Measurements from ENCODE around the gene KDM2B.

KDM2B gene

DNA sequence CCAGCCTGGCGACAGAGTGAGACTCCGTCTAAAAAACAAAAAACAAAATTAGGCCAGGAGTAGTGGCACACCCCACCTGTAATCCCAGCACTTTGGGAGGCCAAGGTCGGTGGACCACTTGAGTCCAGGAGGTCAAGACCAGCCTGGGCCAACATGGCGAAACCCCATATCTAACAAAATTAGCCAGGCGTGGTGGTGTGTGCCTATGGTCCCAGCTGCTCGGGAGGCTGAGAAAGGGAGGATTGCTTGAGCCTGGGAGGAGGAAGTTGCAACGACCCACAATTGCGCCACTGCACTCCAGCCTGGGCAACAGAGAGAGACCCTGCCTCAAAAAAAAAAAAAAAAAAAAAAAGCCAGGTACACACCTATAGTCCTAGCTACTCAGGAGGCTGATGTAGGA lies 37.0 kb downstream of the KDM2B start:
- H3K4me2 ChIP-seq (ENCODE audit: low read length) = no peak overlapping the region
- H4K20me1 ChIP-seq (ENCODE audit: control insufficient read depth, insufficient read depth, low read depth, low read length) = no peaks in the 10 kb centered on the region
- no peaks in the 10 kb centered on the region for H3K9me2 ChIP-seq (replicated peaks; ENCODE audit: control insufficient read depth, low read length)
- no peaks in the 10 kb centered on the region for H3K27me3 ChIP-seq (ENCODE audit: control insufficient read depth, low read length)
- no peak overlapping the region for H3K27ac ChIP-seq (ENCODE audit: low read depth, low read length)
- no peaks in the 10 kb centered on the region for H3K9me3 ChIP-seq (ENCODE audit: control insufficient read depth, insufficient read depth, low read length)
- no peak overlapping the region for H3K4me3 ChIP-seq (ENCODE audit: low read length)
- H3K4me1 ChIP-seq (ENCODE audit: control insufficient read depth, low read length) = peaks cover 8% of the 10 kb centered on the region
- TF ChIP-seq EZH2phosphoT487 (IDR thresholded peaks at IDR 0.05; ENCODE audit: borderline replicate concordance, low read length) = no peak
- TF ChIP-seq, protein P1, sequence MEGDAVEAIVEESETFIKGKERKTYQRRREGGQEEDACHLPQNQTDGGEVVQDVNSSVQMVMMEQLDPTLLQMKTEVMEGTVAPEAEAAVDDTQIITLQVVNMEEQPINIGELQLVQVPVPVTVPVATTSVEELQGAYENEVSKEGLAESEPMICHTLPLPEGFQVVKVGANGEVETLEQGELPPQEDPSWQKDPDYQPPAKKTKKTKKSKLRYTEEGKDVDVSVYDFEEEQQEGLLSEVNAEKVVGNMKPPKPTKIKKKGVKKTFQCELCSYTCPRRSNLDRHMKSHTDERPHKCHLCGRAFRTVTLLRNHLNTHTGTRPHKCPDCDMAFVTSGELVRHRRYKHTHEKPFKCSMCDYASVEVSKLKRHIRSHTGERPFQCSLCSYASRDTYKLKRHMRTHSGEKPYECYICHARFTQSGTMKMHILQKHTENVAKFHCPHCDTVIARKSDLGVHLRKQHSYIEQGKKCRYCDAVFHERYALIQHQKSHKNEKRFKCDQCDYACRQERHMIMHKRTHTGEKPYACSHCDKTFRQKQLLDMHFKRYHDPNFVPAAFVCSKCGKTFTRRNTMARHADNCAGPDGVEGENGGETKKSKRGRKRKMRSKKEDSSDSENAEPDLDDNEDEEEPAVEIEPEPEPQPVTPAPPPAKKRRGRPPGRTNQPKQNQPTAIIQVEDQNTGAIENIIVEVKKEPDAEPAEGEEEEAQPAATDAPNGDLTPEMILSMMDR (IDR thresholded peaks at IDR 0.05; ENCODE audit: low read depth, low read length, poor library complexity, severe bottlenecking) = no peak
- no peaks in the 10 kb centered on the region for H3K36me3 ChIP-seq (ENCODE audit: control insufficient read depth, low read length)
- peaks cover 11% of the 10 kb centered on the region; the same call in 1 of the 2 replicates for H3F3A ChIP-seq (ENCODE audit: control insufficient read depth, insufficient read depth)
- no peaks in the 10 kb centered on the region; the same call in 1 of the 2 replicates for H3K79me2 ChIP-seq (ENCODE audit: control insufficient read depth, low read length)

DNA sequence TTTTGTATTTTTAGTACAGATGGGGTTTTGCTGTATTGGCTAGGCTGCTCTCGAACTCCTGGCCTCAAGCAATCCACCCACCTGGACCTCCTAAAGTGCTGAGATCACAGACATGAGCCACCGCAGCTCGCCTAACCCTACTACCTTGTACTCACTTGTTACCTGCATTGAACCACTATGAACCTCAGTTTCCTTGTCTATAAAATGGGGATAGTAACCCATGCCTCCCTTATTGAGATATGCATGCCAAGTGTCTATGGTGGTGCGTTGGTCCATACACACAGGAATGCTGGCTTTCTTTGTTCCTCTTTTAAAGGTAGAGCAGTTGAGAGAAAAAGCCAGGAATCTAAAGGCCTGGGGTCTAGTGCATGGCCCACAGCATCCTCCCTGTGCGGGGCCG lies 40.9 kb downstream of the KDM2B start:
- H3K27me3 ChIP-seq (ENCODE audit: control insufficient read depth, low read length) = no peaks in the 10 kb centered on the region
- H3K9me3 ChIP-seq (ENCODE audit: control insufficient read depth, insufficient read depth, low read length) = no peaks in the 10 kb centered on the region
- H3K36me3 ChIP-seq (ENCODE audit: control insufficient read depth, low read length) = no peaks in the 10 kb centered on the region; the same call in 1 of the 2 replicates
- H3K4me3 ChIP-seq (ENCODE audit: low read length) = no peak overlapping the region
- H3F3A ChIP-seq (ENCODE audit: control insufficient read depth, insufficient read depth) = peaks cover 25% of the 10 kb centered on the region
- peaks cover 35% of the 10 kb centered on the region for H3K4me1 ChIP-seq (ENCODE audit: control insufficient read depth, low read length)
- no peaks in the 10 kb centered on the region for H3K9me2 ChIP-seq (replicated peaks; ENCODE audit: control insufficient read depth, low read length)
- peaks cover 17% of the 10 kb centered on the region for H3K79me2 ChIP-seq (ENCODE audit: control insufficient read depth, low read length)
- H3K4me2 ChIP-seq (ENCODE audit: low read length) = no peak overlapping the region
- TF ChIP-seq, protein P1 (IDR thresholded peaks at IDR 0.05; ENCODE audit: low read depth, low read length, poor library complexity, severe bottlenecking) = no peak
- no peak for TF ChIP-seq EZH2phosphoT487 (IDR thresholded peaks at IDR 0.05; ENCODE audit: borderline replicate concordance, low read length)
- H3K27ac ChIP-seq (ENCODE audit: low read depth, low read length) = no peak overlapping the region
- H4K20me1 ChIP-seq (ENCODE audit: control insufficient read depth, insufficient read depth, low read depth, low read length) = no peaks in the 10 kb centered on the region

DNA sequence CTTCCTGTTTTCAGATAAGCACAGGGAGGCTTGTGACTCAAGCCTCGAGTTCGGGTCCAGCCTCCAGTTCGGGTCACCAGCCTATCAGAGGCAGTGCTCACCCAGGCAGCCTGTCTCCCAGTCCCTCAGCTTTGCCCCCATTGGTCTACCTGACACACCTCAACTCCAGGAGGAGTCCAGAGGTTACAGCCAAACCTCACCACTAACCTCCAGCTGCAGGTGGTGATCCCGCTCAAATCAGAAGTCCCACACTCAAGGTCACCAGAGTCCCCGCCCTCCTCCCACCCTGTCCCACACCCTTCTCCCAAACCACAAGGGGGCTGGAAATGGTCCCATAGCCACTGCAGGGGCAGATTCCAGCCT lies 42.1 kb downstream of the KDM2B start:
- Histone ChIP-seq H3K36me3 (ENCODE audit: control insufficient read depth, low read length) (peaks cover 7% of the 10 kb centered on the region), H4K20me1 (ENCODE audit: control insufficient read depth, insufficient read depth, low read depth, low read length) (no peaks in the 10 kb centered on the region), H3K9me3 (ENCODE audit: control insufficient read depth, insufficient read depth, low read length) (no peaks in the 10 kb centered on the region), H3F3A (ENCODE audit: control insufficient read depth, insufficient read depth) (peaks cover 29% of the 10 kb centered on the region), H3K27me3 (ENCODE audit: control insufficient read depth, low read length) (no peaks in the 10 kb centered on the region), H3K4me3 (ENCODE audit: low read length) (peak overlapping the region; percentile 73), H3K79me2 (ENCODE audit: control insufficient read depth, low read length) (peaks cover 17% of the 10 kb centered on the region), H3K4me1 (ENCODE audit: control insufficient read depth, low read length) (peaks cover 44% of the 10 kb centered on the region), H3K9me2 (replicated peaks; ENCODE audit: control insufficient read depth, low read length) (no peaks in the 10 kb centered on the region), H3K27ac (ENCODE audit: low read depth, low read length) (peak overlapping the region; percentile 80; the same call in 1 of the 2 replicates), H3K4me2 (ENCODE audit: low read length) (peak overlapping the region; percentile 88)
- TF ChIP-seq EZH2phosphoT487 (IDR thresholded peaks at IDR 0.05; ENCODE audit: borderline replicate concordance, low read length) = no peak
- TF ChIP-seq, protein P1 (IDR thresholded peaks at IDR 0.05; ENCODE audit: low read depth, low read length, poor library complexity, severe bottlenecking) = no peak

Measured in DOHH2 (cell line).